ENCODE measurements around the gene PAQR8. TPM values are rescaled to one million over a fixed set of nuclear protein-coding genes. Genes with fewer than 3 reads are reported as not detected.

Gene PAQR8
- total and polyA plus RNA-seq, 2 of the 13 experiments (the other 11 are each of a cell fraction or from before 2014, with no cell fraction given), result 37.7 to 50.7 TPM

DNA sequence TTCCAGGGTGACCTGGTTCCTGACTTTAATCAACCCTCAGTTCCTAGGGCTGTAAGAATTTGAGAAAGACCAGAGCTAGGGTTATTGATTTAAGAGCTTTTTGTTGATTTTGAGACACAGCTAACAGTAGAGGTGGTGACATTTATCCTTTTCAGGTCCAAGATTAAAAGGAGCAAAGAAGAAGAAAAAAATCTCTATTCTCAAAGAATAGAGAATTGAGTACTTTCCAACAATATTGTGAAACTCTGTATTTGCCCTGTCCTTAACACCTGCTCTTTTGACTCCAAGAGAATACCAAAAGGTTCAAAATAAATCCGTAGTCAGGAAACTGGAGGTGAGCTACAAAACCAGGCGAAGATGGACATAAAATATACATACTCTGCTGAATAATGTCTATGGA is 7.3 kb downstream of the PAQR8 start (continued):
- TF ChIP-seq, protein P1, sequence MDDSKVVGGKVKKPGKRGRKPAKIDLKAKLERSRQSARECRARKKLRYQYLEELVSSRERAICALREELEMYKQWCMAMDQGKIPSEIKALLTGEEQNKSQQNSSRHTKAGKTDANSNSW (CRISPR knock-in tag; IDR thresholded peaks at IDR 0.05; ENCODE audit: borderline replicate concordance), result no peak
- TF ChIP-seq SMAD9 (CRISPR knock-in tag; IDR thresholded peaks at IDR 0.05) (no peak), HMGXB3 (CRISPR knock-in tag; IDR thresholded peaks at IDR 0.05; ENCODE audit: borderline replicate concordance) (no peak), SYNCRIP (IDR thresholded peaks at IDR 0.05; ENCODE audit: insufficient read depth, low read depth, low read length) (no peak), NR2F2 (IDR thresholded peaks at IDR 0.05; ENCODE audit: borderline replicate concordance, low read depth) (peak; percentile 93), ERF (CRISPR knock-in tag; IDR thresholded peaks at IDR 0.05) (no peak), ZNF253 (CRISPR knock-in tag; IDR thresholded peaks at IDR 0.05; ENCODE audit: borderline replicate concordance) (no peak), KIAA2018 (CRISPR knock-in tag; IDR thresholded peaks at IDR 0.05; ENCODE audit: borderline replicate concordance) (no peak), RAD21 (CRISPR knock-in tag; IDR thresholded peaks at IDR 0.05) (no peak), ZSCAN29 (CRISPR knock-in tag; conservative IDR thresholded peaks at IDR 0.05) (no peak), ZNF674 (CRISPR knock-in tag; IDR thresholded peaks at IDR 0.05; ENCODE audit: low read depth) (no peak), EP300 (IDR thresholded peaks at IDR 0.05; ENCODE audit: low read depth in 2 of 2, low read length in 2 of 2) (peak in 1 of 2 experiments; percentile 89; a peak in 2 of 4 replicates), EP300 (CRISPR knock-in tag; IDR thresholded peaks at IDR 0.05; ENCODE audit: borderline replicate concordance) (no peak), HNRNPK (IDR thresholded peaks at IDR 0.05; ENCODE audit: low read depth, low read length, poor library complexity, severe bottlenecking) (no peak), THRA (CRISPR knock-in tag; IDR thresholded peaks at IDR 0.05; ENCODE audit: borderline replicate concordance) (peak; percentile 75), RXRB (CRISPR knock-in tag; IDR thresholded peaks at IDR 0.05; ENCODE audit: borderline replicate concordance) (peak; percentile 65)
